GOT3 (cell line): ENCODE results near the gene TMEM209.
"Not testable (repeated sequence)": the region's sequence is repeated elsewhere in the genome, so short reads cannot be mapped to it uniquely, and the experiment has no call there.

ENCODE experiments used
- DNase-seq: peaks from one replicate; lab custom pipeline; 2025; ENCODE audit warnings: mixed read lengths; lab: John Stamatoyannopoulos, UW

Gene TMEM209

DNA sequence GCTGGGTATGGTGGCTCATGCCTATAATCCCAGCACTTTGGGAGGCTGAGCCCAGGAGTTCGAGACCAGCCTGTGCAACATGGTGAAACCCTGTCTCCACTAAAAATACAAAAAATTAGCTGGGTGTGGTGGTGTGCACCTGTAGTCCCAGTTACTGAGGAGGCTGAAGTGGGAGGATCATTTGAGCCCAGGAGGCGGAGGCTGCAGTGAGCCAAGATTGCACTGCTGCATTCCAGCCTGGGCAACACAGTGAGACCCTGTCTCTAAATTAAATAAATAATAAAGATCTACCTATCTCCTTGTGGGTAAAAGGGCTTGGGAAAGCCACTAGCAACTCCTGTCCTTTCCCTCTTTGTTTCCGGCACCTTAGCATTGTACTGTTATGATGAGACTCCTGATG lies 78.4 kb downstream of the TMEM209 start:
- not testable (repeated sequence) for DNase-seq

DNA sequence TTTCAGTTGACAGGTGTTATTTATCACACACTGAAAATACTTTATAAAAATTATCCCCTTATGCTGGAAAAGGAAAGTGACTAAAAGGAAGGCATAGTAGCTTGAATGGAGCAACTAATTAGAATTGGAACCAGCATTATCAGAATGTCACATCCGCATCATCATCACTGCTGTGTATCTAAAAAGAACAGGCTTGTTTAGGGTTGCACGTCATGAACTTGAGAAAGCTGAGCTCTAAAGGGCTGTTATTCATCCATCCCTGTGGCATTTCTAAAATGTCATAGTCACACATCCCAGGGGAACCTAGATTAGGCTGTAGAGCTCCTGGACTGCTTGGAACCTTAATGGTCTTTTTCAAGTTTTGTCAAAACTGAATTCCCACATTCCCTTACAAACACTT lies 80.5 kb downstream of the TMEM209 start:
- DNase-seq, result no peak

DNA sequence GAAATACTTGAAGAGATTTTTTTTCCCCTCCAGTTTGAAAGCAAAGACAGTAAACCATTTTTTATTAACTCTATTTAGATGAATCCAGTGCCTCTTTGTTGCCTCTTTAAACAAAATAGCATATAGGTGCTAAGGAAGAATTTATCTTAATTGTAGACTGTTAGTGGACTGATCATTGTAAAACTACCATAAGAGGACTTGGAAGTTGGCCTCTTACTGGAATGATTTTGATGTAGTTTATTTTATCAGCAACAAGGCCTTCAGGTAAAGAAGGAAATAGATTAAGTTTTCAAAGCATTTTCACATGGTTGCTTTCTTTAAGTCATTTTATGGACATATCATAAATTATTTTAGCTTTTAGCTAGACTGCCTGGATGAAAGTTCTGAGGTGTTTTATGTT lies 81.7 kb downstream of the TMEM209 start:
- no peak for DNase-seq

DNA sequence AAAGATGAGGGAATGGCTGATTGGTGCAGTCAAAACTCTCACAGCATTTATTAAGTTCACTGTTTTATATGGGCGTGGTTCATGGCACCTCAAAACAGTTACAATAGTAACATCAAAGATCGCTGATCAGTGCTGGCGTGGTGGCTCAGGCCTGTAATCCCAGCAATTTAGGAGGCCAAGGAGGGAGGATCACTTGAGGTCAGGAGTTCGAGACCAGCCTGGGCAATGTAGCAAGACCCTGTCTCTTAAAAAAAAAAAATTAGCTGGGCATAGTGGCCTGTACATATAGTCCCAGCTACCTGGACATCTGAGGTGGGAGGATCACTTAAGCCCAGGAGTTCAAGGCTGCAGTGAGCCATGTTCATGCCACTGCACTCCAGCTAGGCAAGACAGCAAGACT lies 86.4 kb downstream of the TMEM209 start:
- no peak for DNase-seq

DNA sequence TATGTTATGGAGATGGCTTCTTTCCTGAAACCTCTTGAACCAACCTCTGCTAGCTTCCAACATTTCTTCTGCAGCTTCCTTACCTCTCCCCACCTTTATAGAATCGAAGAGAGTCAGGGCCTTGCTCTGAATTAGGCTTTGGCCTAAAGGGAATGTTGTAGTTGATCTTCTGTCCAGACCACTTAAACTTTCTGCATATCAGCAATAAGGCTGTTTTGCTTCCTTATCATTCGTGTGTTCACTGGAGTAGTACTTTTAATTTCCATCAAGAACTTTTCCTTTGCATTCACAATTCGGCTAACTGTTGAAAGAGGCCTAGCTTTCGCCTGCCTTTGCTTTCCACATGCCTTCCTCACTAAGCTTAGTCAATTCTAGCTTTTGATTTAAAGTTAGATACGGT lies 86.9 kb downstream of the TMEM209 start:
- no peak for DNase-seq

DNA sequence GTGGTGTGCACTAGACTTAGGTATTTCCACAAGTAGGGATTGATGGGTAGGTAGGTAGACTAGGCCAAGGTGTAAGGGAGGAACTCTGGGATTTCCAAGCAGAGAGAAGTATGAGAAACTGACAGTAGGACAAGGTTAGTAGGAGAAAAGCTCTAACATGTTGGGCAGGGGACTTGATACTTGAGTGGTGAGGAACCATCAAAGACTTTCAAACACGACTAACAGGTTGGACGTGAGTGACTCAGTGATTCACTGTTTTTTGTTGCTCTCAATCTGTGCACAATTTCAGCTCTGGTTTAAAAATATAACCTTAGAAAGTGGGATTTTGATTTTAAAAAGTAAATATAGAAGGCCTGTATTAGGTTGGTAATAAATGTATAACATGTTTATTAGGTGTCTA lies 90.4 kb downstream of the TMEM209 start:
- no peak for DNase-seq
